CD14-positive monocyte (primary cell): Measurements from ENCODE around the gene C4BPB. TPM values are rescaled to one million over a fixed set of nuclear protein-coding genes. Genes with fewer than 3 reads are reported as not detected.

Experiments used
- DNase-seq, 3 donors: peaks; one replicate each; pipeline ENCODE4 v3.0.0-alpha.2; 2011 to 2022
- H2AFZ ChIP-seq: 2 replicates; pipeline ENCODE4 v1.6.0; 2012; ENCODE audit warnings: mild to moderate bottlenecking, low read depth, low read length, inconsistent platforms; ENCODE audit not compliant: insufficient read depth, poor library complexity, severe bottlenecking
- H3K27ac ChIP-seq, 2 donors: 1 replicate in 1 of 2; 2 replicates in 1 of 2; pipeline ENCODE4 v1.5.1; 2012 to 2013; ENCODE audit warnings: low read length in 2 of 2, control low read depth in 1 of 2, inconsistent platforms in 1 of 2, low read depth in 1 of 2, mild to moderate bottlenecking in 1 of 2
- H3K27me3 ChIP-seq, 2 donors: one replicate each; pipeline versions ENCODE4 v1.6.0 to v1.6.1; 2011 to 2013; ENCODE audit warnings: low read length in 2 of 2; ENCODE audit not compliant: control insufficient read depth in 2 of 2, insufficient read depth in 2 of 2
- H3K36me3 ChIP-seq, 2 donors: replicated peaks in 1 of 2; 1 replicate in 1 of 2; 2 replicates in 1 of 2; pipeline versions ENCODE4 v1.5.1 to v1.6.1; 2012 to 2013; ENCODE audit warnings: low read length in 2 of 2, control low read depth in 1 of 2, inconsistent platforms in 1 of 2, mild to moderate bottlenecking in 1 of 2; ENCODE audit not compliant: insufficient read depth in 2 of 2, control insufficient read depth in 1 of 2
- H3K4me1 ChIP-seq, 2 donors: 1 replicate in 1 of 2; 2 replicates in 1 of 2; pipeline versions ENCODE4 v1.5.1 to v1.6.1; 2012 to 2013; ENCODE audit warnings: low read length in 2 of 2, control low read depth in 1 of 2, inconsistent platforms in 1 of 2, mild to moderate bottlenecking in 1 of 2, moderate library complexity in 1 of 2; ENCODE audit not compliant: insufficient read depth in 2 of 2, control insufficient read depth in 1 of 2
- H3K4me2 ChIP-seq: replicated peaks from 2 replicates; pipeline ENCODE3; 2012; ENCODE audit warnings: low read length, moderate library complexity, mild to moderate bottlenecking; ENCODE audit not compliant: poor library complexity, severe bottlenecking; ENCODE audit errors: extremely low read depth
- H3K4me3 ChIP-seq, 3 experiments: fragments of 200-600 bp in 1 of 3; sonication (generic) in 1 of 3; replicated peaks in 1 of 3; 1 replicate in 2 of 3; 2 replicates in 1 of 3; pipeline ENCODE4 v1.5.1; 2011 to 2013; ENCODE audit warnings: low read length in 3 of 3, mild to moderate bottlenecking in 3 of 3, control low read depth in 2 of 3, low read depth in 2 of 3, inconsistent platforms in 1 of 3, moderate library complexity in 1 of 3
- H3K79me2 ChIP-seq: 2 replicates; pipeline ENCODE4 v1.6.0; 2012; ENCODE audit warnings: mild to moderate bottlenecking, control low read depth, inconsistent platforms, low read length, moderate library complexity; ENCODE audit not compliant: insufficient read depth
- H3K9ac ChIP-seq: 2 replicates; pipeline ENCODE4 v1.6.0; 2017; ENCODE audit warnings: low read length, mild to moderate bottlenecking; ENCODE audit not compliant: insufficient read depth, poor library complexity, severe bottlenecking
- H3K9me3 ChIP-seq, 2 donors: replicated peaks in 1 of 2; 1 replicate in 1 of 2; 2 replicates in 1 of 2; pipeline versions ENCODE4 v1.5.1 to v1.6.1; 2012 to 2013; ENCODE audit warnings: low read length in 2 of 2, control low read depth in 1 of 2; ENCODE audit not compliant: control insufficient read depth in 1 of 2, insufficient read depth in 1 of 2
- H4K20me1 ChIP-seq: 2 replicates; pipeline ENCODE4 v1.6.0; 2012; ENCODE audit warnings: mild to moderate bottlenecking, low read length, control low read depth, moderate library complexity; ENCODE audit not compliant: insufficient read depth
- H3K27ac Mint-ChIP-seq, 7 donors: one replicate each; pipeline ENCODE4 v1.8.0; 2020; ENCODE audit warnings: mild to moderate bottlenecking in 7 of 7, mixed read lengths in 7 of 7, moderate library complexity in 6 of 7, inconsistent platforms in 2 of 7
- H3K27me3 Mint-ChIP-seq, 3 donors: one replicate each; pipeline ENCODE4 v1.8.0; 2021 to 2022; ENCODE audit warnings: low read depth in 3 of 3, mild to moderate bottlenecking in 3 of 3, mixed read lengths in 3 of 3, moderate library complexity in 3 of 3, inconsistent platforms in 1 of 3
- H3K36me3 Mint-ChIP-seq, 2 donors: one replicate each; pipeline ENCODE4 v1.8.0; 2020; ENCODE audit warnings: mixed read lengths in 2 of 2, inconsistent platforms in 1 of 2, mild to moderate bottlenecking in 1 of 2
- H3K4me1 Mint-ChIP-seq: one replicate; pipeline ENCODE4 v1.8.0; 2020; ENCODE audit warnings: mild to moderate bottlenecking, mixed read lengths
- H3K4me3 Mint-ChIP-seq, 2 donors: one replicate each; pipeline ENCODE4 v1.8.0; 2020; ENCODE audit warnings: mild to moderate bottlenecking in 2 of 2, mixed read lengths in 2 of 2, moderate library complexity in 1 of 2
- H3K9me3 Mint-ChIP-seq, 7 donors: one replicate each; pipeline ENCODE4 v1.8.0; 2020 to 2022; ENCODE audit warnings: mixed read lengths in 7 of 7, mild to moderate bottlenecking in 6 of 7, moderate library complexity in 6 of 7, inconsistent platforms in 2 of 7
- CTCF ChIP-seq: fragments of 200-600 bp; IDR thresholded peaks from one replicate; pipeline ENCODE4 v1.8.0; 2022; ENCODE audit warnings: antibody characterized with exemption, mild to moderate bottlenecking
- WGBS: methylation state at CpG from one replicate; pipeline ENCODE4 v1.1.5; 2013; ENCODE audit warnings: missing lambda C conversion rate; ENCODE audit not compliant: insufficient coverage; 5-methylcytosine and 5-hydroxymethylcytosine counted together
- intact Hi-C, 2 donors: fragments of 100-400 bp; cut with micrococcal nuclease; formaldehyde crosslinking; loops; one replicate each; pipeline versions ENCODE4 v1.15.0 to v1.15.1; 2023
- polyA plus RNA-seq, 3 donors: library from polyadenylated mRNA; depleted of rRNA in 1 of 3; unstranded in 2 of 3; stranded (reverse) in 1 of 3; fragments of 300-500 nt in 2 of 3; fragments of >200 nt in 1 of 3; fragmentation: Illumina TruSeq in 2 of 3; gene quantifications; 1 replicate in 2 of 3; 2 replicates in 1 of 3; pipeline ENCODE4 v1.2.3, GENCODE V29; 2012 to 2021

The C4BPB gene
- polyA plus RNA-seq, 3 donors: not detected

- no peak for TF ChIP-seq CTCF
- no peak overlapping the region for H3K4me3 Mint-ChIP-seq
- H3K27ac Mint-ChIP-seq: no peak overlapping the region
Observed at GRCh38 chr1:207048041-207048440, 40.6 kb upstream of the C4BPB start.

DNA sequence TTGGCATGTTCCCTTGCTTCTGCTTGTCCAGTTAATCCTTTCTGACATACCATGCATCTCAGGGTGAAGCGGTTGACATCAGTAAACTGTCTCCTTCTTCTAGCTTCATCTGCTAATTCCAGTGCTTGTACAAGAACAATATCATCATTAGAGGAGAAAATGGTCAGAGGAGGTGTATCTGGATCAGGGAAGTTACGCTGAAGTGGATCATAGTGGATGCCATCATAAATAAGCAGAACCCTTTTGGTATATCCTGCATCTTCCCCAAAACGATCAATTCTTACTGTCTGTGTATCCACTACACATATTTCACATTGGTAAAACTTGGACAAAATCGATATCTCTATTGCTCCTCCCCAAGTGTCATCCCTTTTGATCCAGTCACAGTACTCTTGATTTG lies 39.6 kb upstream of the C4BPB start:
- no peak overlapping the region for H3K9ac ChIP-seq
- peaks cover 23 to 50% of the 10 kb centered on the region in 2 donors for H3K4me1 ChIP-seq
- Mint-ChIP-seq H3K27me3 (peaks cover 0 to 6% (median 0%) of the 10 kb centered on the region in 3 donors), H3K9me3 (peaks cover 0 to 7% (median 0%) of the 10 kb centered on the region in 7 donors), H3K4me3 (no peak overlapping the region), H3K36me3 (peaks cover 30 to 36% of the 10 kb centered on the region in 2 donors), H3K27ac (no peak overlapping the region), H3K4me1 (peaks cover 60% of the 10 kb centered on the region)
- peaks cover 18 to 49% of the 10 kb centered on the region in 2 donors for H3K36me3 ChIP-seq
- H3K4me3 ChIP-seq: no peak overlapping the region
- peaks cover 59% of the 10 kb centered on the region for H3K79me2 ChIP-seq
- WGBS: 96% methylated on average over 2 of the region's 4 CpGs
- no peak for DNase-seq
- TF ChIP-seq CTCF: no peak
- no peak overlapping the region for H3K27ac ChIP-seq
- H3K4me2 ChIP-seq: no peak overlapping the region
- intact Hi-C loops: no loop called here
- no peak overlapping the region for H2AFZ ChIP-seq
- H3K27me3 ChIP-seq: no peaks in the 10 kb centered on the region
- H3K9me3 ChIP-seq: no peaks in the 10 kb centered on the region
- H4K20me1 ChIP-seq: peaks cover 50% of the 10 kb centered on the region

More at GRCh38 chr1:207048041-207048440, 40.6 kb upstream of the C4BPB start:
- peaks cover 59% of the 10 kb centered on the region for H3K79me2 ChIP-seq
- peaks cover 13 to 40% of the 10 kb centered on the region in 2 donors for H3K4me1 ChIP-seq
- H3K9ac ChIP-seq: no peak overlapping the region
- Mint-ChIP-seq H3K9me3 (peaks cover 0 to 3% (median 0%) of the 10 kb centered on the region in 7 donors), H3K4me1 (peaks cover 50% of the 10 kb centered on the region), H3K27me3 (peaks cover 0 to 3% (median 0%) of the 10 kb centered on the region in 3 donors), H3K36me3 (peaks cover 34 to 42% of the 10 kb centered on the region in 2 donors)
- no peaks in the 10 kb centered on the region for H3K9me3 ChIP-seq
- no peak overlapping the region for H3K4me3 ChIP-seq
- no peaks in the 10 kb centered on the region for H3K27me3 ChIP-seq
- WGBS: 93% methylated on average over 3 of the region's 6 CpGs
- H4K20me1 ChIP-seq: peaks cover 60% of the 10 kb centered on the region
- no peak overlapping the region for H2AFZ ChIP-seq
- intact Hi-C loops: no loop called here
- no peak overlapping the region for H3K27ac ChIP-seq
- H3K4me2 ChIP-seq: no peak overlapping the region
- peaks cover 18 to 57% of the 10 kb centered on the region in 2 donors for H3K36me3 ChIP-seq
- DNase-seq: no peak
